Neural crest cell (in vitro differentiated cells): ENCODE results near the gene KRTAP4-12. TPM values are rescaled to one million over a fixed set of nuclear protein-coding genes. Genes with fewer than 3 reads are reported as not detected.

Experiments
- DNase-seq: peaks from one replicate; pipeline ENCODE4 v3.0.0; 2021; ENCODE audit warnings: low read depth, mixed read lengths, low spot score
- H3K27ac Mint-ChIP-seq: one replicate; pipeline ENCODE4 v1.8.0; 2021; ENCODE audit warnings: mild to moderate bottlenecking, mixed read lengths; ENCODE audit not compliant: unreplicated experiment
- H3K27me3 Mint-ChIP-seq: 2 replicates; pipeline ENCODE4 v1.8.0; 2021; ENCODE audit warnings: low read depth, mild to moderate bottlenecking, mixed read lengths
- H3K36me3 Mint-ChIP-seq: 2 replicates; pipeline ENCODE4 v1.8.0; 2021; ENCODE audit warnings: low read depth, mild to moderate bottlenecking, mixed read lengths
- H3K4me1 Mint-ChIP-seq: 2 replicates; pipeline ENCODE4 v1.8.0; 2021; ENCODE audit warnings: mixed read lengths
- H3K4me3 Mint-ChIP-seq: one replicate; pipeline ENCODE4 v1.8.0; 2021; ENCODE audit warnings: mild to moderate bottlenecking, mixed read lengths
- H3K9me3 Mint-ChIP-seq: 2 replicates; pipeline ENCODE4 v1.8.0; 2021; ENCODE audit warnings: mixed read lengths
- CTCF ChIP-seq: fragments of 200-600 bp; sonication (generic); conservative IDR thresholded peaks from 2 replicates; pipeline ENCODE4 v1.5.0; 2021; ENCODE audit warnings: antibody characterized with exemption, mild to moderate bottlenecking
- total RNA-seq: library from RNA; stranded (reverse); gene quantifications from 2 replicates; pipeline ENCODE4 v1.2.1, GENCODE V29; 2021

The KRTAP4-12 gene
- total RNA-seq, 1 donor from 2014 or later = not detected

GRCh38 chr17:41076788-41077187 is 47.2 kb downstream of the KRTAP4-12 start:
- Mint-ChIP-seq H3K9me3 (no peaks in the 10 kb centered on the region), H3K4me3 (no peak overlapping the region), H3K4me1 (no peaks in the 10 kb centered on the region), H3K27ac (no peak overlapping the region), H3K36me3 (no peaks in the 10 kb centered on the region), H3K27me3 (peaks cover 23% of the 10 kb centered on the region)
- no peak for TF ChIP-seq CTCF
- no peak for DNase-seq

- H3K4me3 Mint-ChIP-seq = no peak overlapping the region
- H3K36me3 Mint-ChIP-seq = no peaks in the 10 kb centered on the region
- DNase-seq = no peak
- H3K9me3 Mint-ChIP-seq = no peaks in the 10 kb centered on the region
- peaks cover 23% of the 10 kb centered on the region for H3K27me3 Mint-ChIP-seq
- no peaks in the 10 kb centered on the region for H3K4me1 Mint-ChIP-seq
- no peak overlapping the region for H3K27ac Mint-ChIP-seq
- TF ChIP-seq CTCF = no peak
These were observed 50.3 kb downstream of the KRTAP4-12 start for GRCh38 chr17:41073676-41074075.

Other genes with a start within 250 kb of the KRTAP4-12 start
- gene KRT20, start 238.9 kb downstream of the KRTAP4-12 start, total RNA-seq = not detected in 2 replicates
- not detected in 2 replicates for gene KRT23, start 186.5 kb downstream of the KRTAP4-12 start, total RNA-seq
- gene KRT39, start 157.2 kb downstream of the KRTAP4-12 start, total RNA-seq = not detected in 2 replicates
- not detected in 2 replicates for gene KRT40, start 139.9 kb downstream of the KRTAP4-12 start, total RNA-seq
- not detected in 2 replicates for gene KRTAP3-3, start 130.0 kb downstream of the KRTAP4-12 start, total RNA-seq
- gene KRTAP3-2, start 124.3 kb downstream of the KRTAP4-12 start, total RNA-seq = not detected in 2 replicates
- not detected in 2 replicates for gene KRTAP3-1, start 115.1 kb downstream of the KRTAP4-12 start, total RNA-seq
- gene KRTAP1-5, start 97.0 kb downstream of the KRTAP4-12 start, total RNA-seq = not detected in 2 replicates
- gene KRTAP1-4, start 94.0 kb downstream of the KRTAP4-12 start, total RNA-seq = not detected in 2 replicates
- gene KRTAP1-3, start 89.3 kb downstream of the KRTAP4-12 start, total RNA-seq = not detected in 2 replicates
- gene KRTAP1-1, start 82.7 kb downstream of the KRTAP4-12 start, total RNA-seq = not detected in 2 replicates
- gene KRTAP2-1, start 76.9 kb downstream of the KRTAP4-12 start, total RNA-seq = not detected in 2 replicates
- not detected in 2 replicates for gene KRTAP2-2, start 69.0 kb downstream of the KRTAP4-12 start, total RNA-seq
- not detected in 2 replicates for gene KRTAP2-3, start 64.1 kb downstream of the KRTAP4-12 start, total RNA-seq
- gene KRTAP2-4, start 58.3 kb downstream of the KRTAP4-12 start, total RNA-seq = not detected in 2 replicates
- not detected in 2 replicates for gene KRTAP4-7, start 40.0 kb downstream of the KRTAP4-12 start, total RNA-seq
- not detected in 2 replicates for gene KRTAP4-8, start 26.0 kb downstream of the KRTAP4-12 start, total RNA-seq
- not detected in 2 replicates for gene KRTAP4-16, start 22.0 kb downstream of the KRTAP4-12 start, total RNA-seq
- gene KRTAP4-9, start 18.8 kb downstream of the KRTAP4-12 start, total RNA-seq = not detected in 2 replicates
- not detected in 2 replicates for gene KRTAP4-11, start 5.8 kb downstream of the KRTAP4-12 start, total RNA-seq
- gene KRTAP4-6, start 16.4 kb upstream of the KRTAP4-12 start, total RNA-seq = not detected in 2 replicates
- gene KRTAP4-5, start 25.6 kb upstream of the KRTAP4-12 start, total RNA-seq = not detected in 2 replicates
- gene KRTAP4-4, start 36.6 kb upstream of the KRTAP4-12 start, total RNA-seq = not detected in 2 replicates
- not detected in 2 replicates for gene KRTAP4-3, start 44.0 kb upstream of the KRTAP4-12 start, total RNA-seq
- not detected in 2 replicates for gene KRTAP4-2, start 54.0 kb upstream of the KRTAP4-12 start, total RNA-seq
- gene KRTAP4-1, start 60.7 kb upstream of the KRTAP4-12 start, total RNA-seq = not detected in 2 replicates
- not detected in 2 replicates for gene KRTAP9-1, start 65.7 kb upstream of the KRTAP4-12 start, total RNA-seq
- not detected in 2 replicates for gene KRTAP9-2, start 102.5 kb upstream of the KRTAP4-12 start, total RNA-seq
- not detected in 2 replicates for gene KRTAP9-3, start 108.3 kb upstream of the KRTAP4-12 start, total RNA-seq
- gene KRTAP9-8, start 113.8 kb upstream of the KRTAP4-12 start, total RNA-seq = not detected in 2 replicates
- not detected in 2 replicates for gene KRTAP9-4, start 125.5 kb upstream of the KRTAP4-12 start, total RNA-seq
- gene KRTAP9-9, start 131.2 kb upstream of the KRTAP4-12 start, total RNA-seq = not detected in 2 replicates
- not detected in 2 replicates for gene KRTAP9-6, start 141.2 kb upstream of the KRTAP4-12 start, total RNA-seq
- gene KRTAP9-7, start 151.5 kb upstream of the KRTAP4-12 start, total RNA-seq = not detected in 2 replicates
- not detected in 2 replicates for gene KRTAP29-1, start 178.7 kb upstream of the KRTAP4-12 start, total RNA-seq
- not detected in 2 replicates for gene KRTAP16-1, start 185.1 kb upstream of the KRTAP4-12 start, total RNA-seq
- gene KRTAP17-1, start 191.5 kb upstream of the KRTAP4-12 start, total RNA-seq = not detected in 2 replicates
- gene KRT33A, start 226.6 kb upstream of the KRTAP4-12 start, total RNA-seq = not detected in 2 replicates
- not detected in 2 replicates for gene KRT33B, start 245.6 kb upstream of the KRTAP4-12 start, total RNA-seq